Occipital lobe (tissue), 2 donors: ENCODE measurements around the gene CMTR1. TPM values are rescaled to one million over a fixed set of nuclear protein-coding genes. Genes with fewer than 3 reads are reported as not detected.
"Not testable (repeated sequence)": the region's sequence is repeated elsewhere in the genome, so short reads cannot be mapped to it uniquely, and the experiment has no call there.

Experiments
- DNase-seq: peaks from one replicate; lab custom pipeline; 2025; lab: John Stamatoyannopoulos, UW
- total RNA-seq: library from RNA; depleted of rRNA; stranded (reverse); fragments of >200 nt; gene quantifications from one replicate; pipeline ENCODE4 v1.2.3, GENCODE V29; 2014

The CMTR1 gene
- total RNA-seq, 1 donor from 2014 or later: 27.8 TPM

DNA sequence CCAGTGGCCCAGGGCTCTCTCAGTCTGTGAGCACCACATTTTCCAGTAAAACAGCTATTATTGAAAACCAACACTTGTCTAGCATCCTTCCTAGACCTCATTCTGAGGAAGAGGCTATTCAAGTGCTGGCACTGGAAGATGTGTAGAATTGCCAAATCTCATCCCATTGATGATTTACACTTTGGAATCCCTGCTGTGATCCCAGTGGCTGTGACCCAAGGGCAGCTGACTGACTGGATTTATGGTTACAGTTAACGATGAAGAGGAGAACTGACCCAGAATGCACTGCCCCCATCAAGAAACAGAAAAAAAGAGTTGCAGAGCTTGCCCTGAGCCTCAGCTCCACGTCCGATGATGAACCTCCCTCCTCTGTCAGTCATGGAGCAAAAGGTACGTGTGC lies 2.4 kb downstream of the CMTR1 start:
- no peak for DNase-seq

DNA sequence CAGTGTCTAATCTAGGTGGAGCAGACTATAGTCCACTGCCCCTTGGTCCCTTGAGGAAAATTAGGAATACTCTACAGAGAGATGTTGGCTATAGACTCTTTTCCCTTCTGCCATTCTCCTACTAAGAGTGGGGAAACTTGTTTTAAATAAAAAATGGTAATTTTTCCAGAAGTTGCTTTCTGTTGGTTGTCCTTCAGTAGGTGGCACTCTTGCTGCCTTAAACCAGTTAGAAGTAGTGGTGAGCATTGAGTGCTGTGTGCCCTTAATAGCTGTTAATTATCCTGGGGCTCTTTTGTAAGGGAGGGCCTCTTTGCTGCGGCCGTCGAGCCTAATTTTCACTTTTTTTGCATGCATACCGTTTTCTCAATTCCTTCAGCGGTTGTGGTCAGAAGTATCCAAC lies 2.8 kb downstream of the CMTR1 start:
- no peak for DNase-seq

DNA sequence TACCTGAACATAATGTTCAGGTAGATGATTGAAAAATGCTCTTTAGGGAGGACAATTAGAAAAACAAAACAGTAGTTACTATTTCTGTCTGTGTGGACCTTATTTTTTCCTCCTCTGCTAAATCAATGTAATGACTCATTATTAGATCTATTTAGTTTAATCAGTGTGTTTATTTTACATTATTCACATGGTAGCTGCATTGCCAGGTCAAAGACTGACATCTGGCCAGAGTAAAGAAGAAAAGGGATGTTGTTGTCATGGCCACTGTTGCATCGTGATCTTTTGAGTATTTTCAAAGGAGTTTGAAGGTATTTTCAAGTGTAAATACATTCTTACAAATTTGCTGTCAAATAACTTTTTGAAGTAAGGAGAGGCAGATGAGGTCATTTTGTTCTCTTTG lies 5.9 kb downstream of the CMTR1 start:
- DNase-seq: no peak

DNA sequence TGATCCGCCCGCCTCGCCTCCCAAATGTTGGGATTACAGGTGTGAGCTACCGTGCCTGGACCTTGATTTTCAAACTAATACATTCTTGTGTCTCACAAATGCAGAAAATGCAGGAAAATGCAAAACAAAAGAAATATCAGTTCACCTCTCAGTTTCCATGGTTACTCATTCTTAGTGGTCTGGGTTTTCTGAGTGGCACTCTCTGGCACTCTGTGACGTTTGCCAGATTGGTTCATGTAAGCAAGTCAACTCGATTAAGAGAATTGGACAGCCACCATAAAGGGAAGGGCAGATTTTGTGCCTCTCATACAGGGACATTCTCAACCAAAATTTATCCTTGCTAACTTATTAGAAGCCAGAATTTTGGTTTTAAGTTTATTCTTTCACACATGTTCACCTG lies 8.6 kb downstream of the CMTR1 start:
- no peak for DNase-seq

DNA sequence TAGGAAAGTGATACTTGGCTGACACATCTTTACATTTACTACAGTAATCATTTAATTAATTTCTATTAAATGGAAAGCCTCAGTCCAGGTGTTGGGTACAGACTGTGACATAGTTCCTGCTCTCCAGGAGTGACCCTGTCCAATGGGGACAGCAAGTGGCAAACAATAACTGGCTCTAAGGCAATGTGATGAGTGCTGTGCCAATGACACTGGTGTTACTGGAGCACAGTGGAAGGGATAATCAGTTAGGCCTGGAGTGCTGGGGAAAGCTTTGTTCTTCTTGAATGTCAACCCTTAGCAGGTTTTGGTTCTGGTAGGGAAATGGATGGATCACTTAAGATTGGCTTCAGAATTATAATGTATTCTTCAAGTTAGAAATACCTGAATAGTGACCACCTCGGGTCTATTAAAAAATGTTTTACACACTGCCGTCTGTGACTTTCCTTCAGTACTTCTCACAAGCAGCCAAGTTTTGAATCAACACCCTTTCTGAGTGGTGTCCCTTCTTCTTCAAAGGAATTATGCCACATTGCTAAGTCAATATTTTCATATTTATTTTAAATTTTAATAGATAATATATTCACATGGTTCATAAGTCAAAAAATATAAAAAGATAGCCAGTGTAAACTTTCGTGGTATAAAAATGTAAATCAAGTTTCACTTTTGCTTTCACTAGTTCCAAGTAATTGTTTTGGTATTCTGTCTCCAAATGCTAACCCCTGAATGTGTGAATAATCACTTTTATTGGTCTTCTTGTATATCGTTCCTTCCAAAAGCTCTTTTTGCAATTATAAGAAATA lies 9.6 kb downstream of the CMTR1 start:
- no peak for DNase-seq

DNA sequence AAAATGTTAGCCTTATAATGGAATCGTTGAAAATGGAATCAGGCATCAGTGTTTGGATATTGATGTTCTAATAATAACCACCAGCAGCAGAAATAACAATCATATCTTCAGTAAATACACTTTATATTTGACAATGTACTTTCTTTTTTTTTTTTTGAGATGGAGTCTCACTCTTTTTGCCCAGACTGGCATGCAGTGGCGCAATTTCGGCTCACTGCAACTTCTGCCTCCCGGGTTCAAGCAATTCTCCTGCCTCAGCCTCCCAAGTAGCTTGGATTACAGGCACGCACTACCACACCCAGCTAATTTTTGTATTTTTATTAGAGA lies 10.2 kb downstream of the CMTR1 start:
- DNase-seq: not testable (repeated sequence)

DNA sequence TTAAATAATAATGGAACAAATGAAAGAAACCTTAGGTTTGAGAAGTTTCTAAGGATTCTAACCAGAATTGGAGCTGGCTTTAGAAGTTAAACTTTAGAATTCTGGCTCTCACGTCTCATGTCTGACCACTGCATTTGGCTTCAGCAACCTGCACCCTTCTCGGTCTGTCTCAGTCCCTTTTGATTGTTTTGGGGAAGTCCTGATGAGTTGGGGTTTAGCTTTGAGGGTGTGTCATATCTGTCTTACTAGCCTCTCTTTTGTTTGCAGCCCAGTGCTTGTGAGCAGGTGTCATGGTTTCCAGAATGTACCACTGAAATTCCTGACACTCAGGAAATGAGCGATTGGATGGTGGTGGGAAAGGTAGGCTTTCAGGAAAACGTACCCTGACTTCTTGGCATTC lies 17.0 kb downstream of the CMTR1 start:
- no peak for DNase-seq

DNA sequence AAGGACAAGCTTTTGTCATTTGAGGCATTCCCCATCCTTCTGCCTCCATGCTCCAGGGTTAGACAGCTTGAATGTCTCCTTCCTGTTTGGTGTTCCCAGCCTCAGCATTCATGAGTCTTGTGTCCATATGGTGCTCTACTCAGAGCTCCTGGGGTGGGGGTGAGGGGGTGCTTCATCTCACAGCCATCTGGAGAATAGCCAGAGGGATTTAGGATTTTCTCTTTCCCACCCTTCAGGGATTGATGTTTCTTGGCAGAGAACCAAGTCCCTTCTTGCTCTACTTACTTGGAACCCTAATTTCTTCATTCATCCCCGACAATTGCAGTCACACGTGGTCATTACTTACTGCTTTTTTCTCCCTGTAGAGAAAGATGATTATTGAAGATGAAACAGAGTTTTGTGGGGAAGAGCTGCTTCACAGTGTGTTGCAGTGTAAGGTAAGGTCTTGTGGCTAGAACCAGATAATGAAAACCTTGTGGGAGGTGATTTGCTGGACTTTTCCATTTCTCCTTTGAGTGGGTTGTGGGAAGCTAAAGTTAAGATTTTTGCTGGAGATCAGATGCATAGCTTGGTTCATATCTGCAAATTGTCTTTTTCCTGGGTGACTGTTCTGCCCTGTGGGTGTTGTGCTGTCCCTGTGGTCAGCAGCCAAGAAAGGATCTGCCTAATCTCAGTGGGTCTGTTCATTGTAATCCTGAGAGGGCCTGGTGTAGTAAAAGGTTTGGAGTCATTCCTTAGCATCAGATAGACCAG lies 18.6 kb downstream of the CMTR1 start:
- DNase-seq: no peak

DNA sequence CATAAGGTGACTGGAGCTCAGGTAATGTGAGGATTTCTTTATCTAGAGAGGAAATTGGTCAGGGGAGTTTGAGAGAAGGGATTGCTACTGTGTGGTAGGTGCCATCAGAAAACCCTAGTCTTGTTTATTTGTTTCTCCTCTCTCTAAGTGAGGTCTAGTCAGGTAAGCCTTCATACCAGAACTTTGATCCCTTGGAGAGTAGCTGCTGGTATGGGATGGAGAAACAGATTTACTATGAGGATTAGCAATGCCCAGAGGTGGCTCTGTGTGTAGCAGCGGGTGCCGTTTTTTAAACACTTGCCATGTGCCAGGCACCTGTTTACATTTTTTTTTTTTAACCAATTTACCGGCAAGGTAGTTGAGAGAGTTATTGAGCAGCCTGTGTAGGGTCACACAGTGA lies 19.5 kb downstream of the CMTR1 start:
- DNase-seq: no peak

DNA sequence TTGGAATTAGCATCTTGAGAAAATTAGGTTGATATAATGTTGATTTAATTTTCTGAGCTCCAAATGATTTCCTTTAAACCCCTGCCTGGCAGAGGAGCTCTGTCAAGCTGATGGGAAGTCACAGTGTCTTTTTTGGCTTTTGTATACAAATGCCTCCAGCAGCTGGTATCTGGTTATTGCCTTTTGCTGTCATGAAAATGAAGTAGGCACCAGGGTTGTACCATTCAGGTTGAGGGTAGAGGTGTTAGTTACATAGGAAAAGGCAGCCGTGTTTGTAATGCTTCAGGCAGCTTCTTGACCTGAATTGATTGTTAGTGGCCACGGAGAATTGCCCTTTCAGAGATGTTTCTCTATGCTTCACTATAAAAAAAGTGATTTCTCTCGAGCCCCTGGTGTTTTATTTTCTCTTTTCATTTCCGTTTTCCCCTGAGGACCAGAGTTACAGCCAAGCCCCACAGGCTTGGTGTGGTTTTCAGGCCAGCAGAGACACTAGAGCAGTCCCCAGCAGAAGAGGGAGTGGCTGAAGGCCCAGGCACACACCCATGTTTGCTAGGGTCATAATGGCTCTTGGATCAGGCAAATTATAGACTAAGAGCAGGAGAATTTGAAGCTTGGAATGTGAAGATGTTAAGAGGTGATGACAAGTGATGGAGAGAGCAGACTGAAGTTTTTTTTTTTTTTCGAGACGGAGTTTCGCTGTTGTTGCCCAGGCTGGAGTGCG lies 21.6 kb downstream of the CMTR1 start:
- no peak for DNase-seq

DNA sequence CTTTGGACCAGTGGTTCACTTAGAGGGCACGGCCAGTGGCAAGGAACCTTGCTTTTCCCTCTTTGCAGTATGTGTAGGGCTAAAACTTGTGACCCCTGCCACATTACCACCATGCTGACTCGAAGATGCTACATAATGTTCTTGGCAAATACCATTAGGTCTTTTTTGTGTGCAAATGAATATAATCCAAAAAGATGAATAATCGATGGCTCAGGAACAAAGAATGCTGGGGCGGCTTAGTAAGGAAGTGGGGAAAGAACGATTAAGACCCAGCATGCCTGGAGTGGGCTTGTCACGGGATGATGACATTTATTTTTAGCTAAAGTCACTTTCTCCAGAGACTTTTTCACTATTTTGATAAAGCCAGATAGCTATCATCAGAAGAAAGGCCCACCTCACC lies 23.1 kb downstream of the CMTR1 start:
- no peak for DNase-seq

DNA sequence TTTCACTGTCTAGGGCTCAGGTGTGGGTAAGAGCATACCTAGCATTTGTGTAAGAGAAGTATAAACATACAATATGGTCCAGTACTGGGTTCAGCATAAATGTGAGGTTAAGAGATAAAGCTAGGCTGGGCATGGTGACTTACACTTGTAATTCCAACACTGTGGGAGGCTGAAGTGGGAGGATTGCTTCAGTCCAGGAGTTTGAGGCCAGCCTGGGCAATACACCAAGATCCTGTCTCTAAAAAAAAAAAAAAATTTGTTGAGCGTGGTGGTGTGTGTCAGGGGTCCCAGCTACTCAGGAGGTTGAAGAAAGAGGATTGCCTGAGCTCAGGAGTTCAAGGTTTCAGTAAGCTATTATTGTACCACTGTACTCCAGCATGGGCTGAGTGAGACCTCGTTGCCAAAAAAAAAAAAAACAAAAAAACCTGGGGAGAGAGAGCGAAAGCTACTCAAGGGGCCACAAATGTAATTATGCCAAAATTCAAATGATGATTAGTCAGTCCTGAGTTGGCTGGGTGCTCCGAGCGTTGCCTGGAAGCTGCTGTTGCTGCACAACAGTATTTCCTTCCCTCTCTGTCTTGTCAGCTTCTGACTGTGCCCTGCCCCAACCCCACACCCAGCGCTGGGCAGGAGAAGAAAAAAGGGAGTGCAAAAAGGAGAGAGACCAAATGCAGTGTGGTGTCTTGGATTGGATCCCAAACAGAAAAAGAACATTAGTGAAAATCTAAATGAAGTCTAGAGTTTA lies 24.0 kb downstream of the CMTR1 start:
- DNase-seq: peak; percentile 24

DNA sequence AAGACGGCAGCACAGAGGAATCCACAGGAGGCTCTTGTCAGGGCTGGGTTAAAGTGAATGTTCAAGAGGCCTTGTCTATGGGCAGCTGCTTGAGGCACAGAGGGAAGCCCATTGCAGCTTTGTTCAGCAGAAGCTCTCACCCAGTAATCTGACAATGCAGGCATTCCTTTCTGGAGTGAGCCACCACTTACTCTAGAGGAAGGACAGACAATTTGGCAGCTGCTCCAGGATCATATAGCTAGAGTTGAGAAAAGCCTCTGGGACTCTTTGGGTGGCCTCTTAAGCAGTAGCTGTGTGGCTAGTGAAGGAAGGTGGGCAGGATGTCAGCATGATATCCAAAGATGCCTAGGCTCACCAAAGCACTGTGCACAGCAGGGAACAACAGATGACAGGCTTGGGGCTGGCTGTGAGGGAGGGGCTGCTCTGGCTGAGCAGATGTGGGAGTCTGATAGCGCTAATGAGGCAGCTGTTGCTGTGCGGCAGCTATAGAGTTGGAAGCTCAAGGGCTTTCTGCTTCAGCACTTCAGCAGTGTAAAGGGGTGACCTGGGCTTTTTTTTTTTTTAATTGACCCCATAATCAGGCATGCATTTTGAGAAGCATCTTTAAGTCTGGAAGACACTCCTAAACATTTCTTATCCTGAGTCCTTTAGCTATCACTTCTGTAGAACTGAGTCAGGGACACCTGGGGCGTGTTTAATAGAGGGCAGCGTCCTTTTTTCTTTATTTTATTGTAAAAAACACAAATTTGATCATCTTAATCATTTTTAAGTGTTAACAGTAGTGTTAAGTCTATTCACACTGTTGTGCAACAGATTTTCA lies 27.2 kb downstream of the CMTR1 start:
- no peak for DNase-seq

DNA sequence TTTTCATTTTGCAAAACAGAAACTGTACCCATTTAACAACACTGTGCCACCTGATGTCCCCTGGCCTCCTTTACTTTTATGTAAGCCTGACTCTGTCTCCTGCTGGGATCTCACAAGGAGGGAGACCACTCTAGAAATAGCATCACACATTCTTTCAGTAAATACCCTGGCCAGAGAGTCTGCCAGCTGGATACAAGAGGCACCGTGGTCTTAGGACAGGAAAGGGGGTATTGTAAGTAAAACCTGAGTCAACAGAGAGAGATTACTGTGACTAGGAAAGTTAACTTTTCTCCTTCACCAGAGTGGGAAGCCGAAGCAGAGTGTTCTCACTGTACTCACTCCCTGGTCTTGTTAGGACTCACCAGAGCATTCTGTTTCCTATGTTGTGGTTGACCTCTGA lies 27.8 kb downstream of the CMTR1 start:
- no peak for DNase-seq

DNA sequence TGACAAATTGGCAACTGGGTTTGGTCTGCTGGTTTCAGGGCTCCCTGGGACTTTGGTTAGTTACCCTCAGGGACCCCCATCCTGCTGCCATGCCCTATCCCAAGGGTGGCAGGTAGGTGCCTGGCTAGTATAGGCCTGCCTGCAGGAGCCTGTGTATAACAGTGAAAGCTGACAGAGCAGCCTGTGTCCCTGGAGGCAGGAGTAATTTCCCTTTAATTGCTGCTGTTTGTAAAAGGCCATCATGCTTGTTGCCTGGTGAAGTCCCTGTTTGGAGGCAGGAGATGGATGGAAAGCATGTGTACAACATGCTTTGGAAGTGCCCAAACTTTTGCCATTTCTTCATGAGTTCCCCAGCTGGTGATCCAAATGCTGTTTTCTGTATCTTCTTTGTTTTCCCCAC lies 30.1 kb downstream of the CMTR1 start:
- DNase-seq: no peak

DNA sequence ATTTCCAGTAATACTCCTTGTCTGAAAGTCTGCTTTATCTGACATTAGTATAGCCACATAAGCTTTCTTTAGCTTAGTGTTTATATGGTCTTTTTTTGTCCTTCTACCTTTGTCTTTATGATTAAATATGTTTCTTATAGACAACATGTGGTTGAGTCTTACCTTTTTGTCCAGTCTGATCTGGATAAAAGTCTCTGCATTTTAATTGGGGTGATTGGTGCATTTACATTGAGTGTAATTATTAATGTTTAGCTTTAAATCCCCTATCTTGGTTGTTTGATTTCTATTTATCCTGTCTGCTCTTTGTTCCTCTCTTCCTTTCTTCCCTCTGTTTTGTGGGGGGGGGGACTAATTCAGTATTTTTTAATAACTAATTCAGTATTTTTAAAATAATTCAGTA lies 34.7 kb downstream of the CMTR1 start:
- DNase-seq: no peak

DNA sequence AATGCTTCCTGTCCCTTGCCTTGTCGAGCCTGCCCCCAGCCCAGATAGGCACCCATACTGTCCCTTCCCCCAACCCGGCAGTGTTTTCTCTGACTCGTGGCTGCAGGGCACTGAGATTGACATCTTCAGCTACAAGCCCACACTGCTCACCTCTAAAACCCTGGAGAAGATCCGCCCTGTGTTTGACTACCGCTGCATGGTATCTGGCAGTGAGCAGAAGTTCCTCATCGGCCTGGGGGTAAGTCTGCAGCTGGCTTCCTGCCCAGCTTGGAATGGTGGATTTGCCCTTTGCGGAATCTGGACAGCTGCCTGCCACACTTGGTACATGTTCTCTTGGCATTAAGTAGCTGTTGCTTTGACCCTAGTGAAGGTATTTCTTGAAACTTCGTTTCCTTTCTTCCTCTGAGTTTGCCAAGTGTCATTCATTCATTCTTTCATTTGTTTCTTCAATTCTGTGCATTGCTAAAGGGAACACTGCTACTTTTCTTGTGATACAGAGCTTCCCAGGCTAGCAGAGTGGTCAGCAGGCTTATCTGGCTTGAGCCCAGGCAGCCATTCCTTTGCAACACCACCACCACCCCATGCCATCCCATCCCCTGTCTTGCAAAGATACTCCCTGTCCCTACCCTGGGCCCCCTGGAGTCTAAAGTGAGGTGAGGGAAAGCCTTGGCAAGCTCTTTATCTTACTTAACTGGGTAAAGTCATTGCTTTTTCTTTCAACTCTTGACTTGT lies 40.5 kb downstream of the CMTR1 start:
- no peak for DNase-seq

DNA sequence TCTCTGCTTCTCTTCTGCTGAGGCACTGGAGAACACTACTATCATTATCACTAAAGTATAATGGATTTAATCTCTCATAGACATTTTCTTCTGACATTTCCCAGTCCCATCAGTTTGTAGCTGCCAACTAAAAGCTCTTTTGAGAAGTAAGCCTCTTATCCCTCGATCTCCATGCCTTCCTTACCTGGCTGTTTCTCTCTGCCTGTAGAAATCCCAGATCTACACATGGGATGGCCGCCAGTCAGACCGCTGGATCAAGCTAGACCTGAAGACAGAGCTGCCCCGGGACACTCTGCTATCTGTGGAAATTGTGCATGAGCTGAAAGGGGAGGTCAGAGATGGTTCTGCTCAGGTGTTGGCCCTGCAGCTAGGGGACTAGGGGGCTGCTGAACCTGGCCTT lies 41.3 kb downstream of the CMTR1 start:
- no peak for DNase-seq

DNA sequence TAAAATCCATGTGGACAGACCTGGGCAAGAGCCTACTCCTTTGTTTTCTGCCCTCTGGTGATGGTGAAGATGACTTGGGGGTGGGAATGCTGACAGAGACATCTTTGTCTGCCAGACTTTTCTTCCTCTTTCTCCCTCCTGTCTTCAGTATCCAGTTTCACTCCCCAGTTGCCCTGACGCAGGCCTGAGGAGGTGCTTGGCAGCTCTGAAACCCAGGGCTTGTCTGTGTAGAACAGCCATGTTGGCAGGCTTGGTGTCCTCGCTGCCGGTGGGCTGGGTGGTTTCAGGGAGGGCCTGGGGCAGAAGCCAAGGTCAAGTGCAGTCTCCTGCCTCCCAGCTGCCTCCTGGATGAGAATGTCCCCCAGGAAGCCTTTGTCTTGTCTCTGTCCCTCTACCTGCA lies 44.2 kb downstream of the CMTR1 start:
- DNase-seq: no peak
